ENCODE measurements around the gene KLRC4. TPM values are rescaled to one million over a fixed set of nuclear protein-coding genes. Genes with fewer than 3 reads are reported as not detected.
A peak's percentile ranks its signal among the peaks of the same experiment; 100 is the strongest.

KLRC4 gene
- total RNA-seq, 4 donors from 2014 or later, result not detected

- ATAC-seq (peak; percentile 81 to 86), DNase-seq (peak; percentile 30 to 56)
- no peak for TF ChIP-seq CTCF (IDR thresholded peaks at IDR 0.05 in 4 of 5, conservative IDR thresholded peaks at IDR 0.05 in 1 of 5)
- peak in 1 of 2 donors; percentile 12 for TF ChIP-seq POLR2A (IDR thresholded peaks at IDR 0.05)
- no peaks in the 10 kb centered on the region for H3K9me3 ChIP-seq
- H3K27me3 ChIP-seq, result no peaks in the 10 kb centered on the region
- H3K4me1 ChIP-seq, result peaks cover 6 to 36% of the 10 kb centered on the region in 2 donors
- H3K36me3 ChIP-seq, result no peaks in the 10 kb centered on the region
- in situ Hi-C loops (cut with MboI; ENCODE audit: low sequenced_read_pairs in 4 of 4), result no loop called here
- intact Hi-C loops (cut with DNase I; ENCODE audit: low total_unique reads), result loop anchor here (2.0 to 10.0 kb wide), 2 partner anchors 28 to 360 kb away; partner anchors contain the start of gene YBX3
- H3K27ac ChIP-seq, result peak overlapping the region; percentile 88 to 94 (median 90)
- H3K4me3 ChIP-seq, result peak overlapping the region; percentile 79 to 90 (median 84)
Observed at GRCh38 chr12:10364815-10365622, 44.5 kb downstream of the KLRC4 start.

- TF ChIP-seq POLR2A (IDR thresholded peaks at IDR 0.05) (peak in 1 of 2 donors; percentile 20), CTCF (IDR thresholded peaks at IDR 0.05 in 4 of 5, conservative IDR thresholded peaks at IDR 0.05 in 1 of 5) (no peak)
- H3K9me3 ChIP-seq, result no peaks in the 10 kb centered on the region
- no peaks in the 10 kb centered on the region for H3K27me3 ChIP-seq
- H3K4me1 ChIP-seq, result peaks cover 6 to 36% of the 10 kb centered on the region in 2 donors
- peak overlapping the region; percentile 88 to 94 (median 90) for H3K27ac ChIP-seq
- H3K36me3 ChIP-seq, result no peaks in the 10 kb centered on the region
- ATAC-seq (peak; percentile 78 to 80), DNase-seq (peak; percentile 16 to 49)
- in situ Hi-C loops (cut with MboI; ENCODE audit: low sequenced_read_pairs in 4 of 4), result no loop called here
- intact Hi-C loops (cut with DNase I; ENCODE audit: low total_unique reads), result loop anchor here (2.0 to 10.0 kb wide), 2 partner anchors 29 to 361 kb away; partner anchors contain the start of gene YBX3
- H3K4me3 ChIP-seq, result peak overlapping the region; percentile 79 to 90 (median 84)
Observed at GRCh38 chr12:10363914-10364814, 45.4 kb downstream of the KLRC4 start.

- Histone ChIP-seq H3K9me3 (no peaks in the 10 kb centered on the region), H3K4me1 (peaks cover 6 to 36% of the 10 kb centered on the region in 2 donors), H3K27ac (peak overlapping the region; percentile 88 to 94 (median 90)), H3K36me3 (no peaks in the 10 kb centered on the region), H3K4me3 (peak overlapping the region; percentile 79 to 90 (median 84)), H3K27me3 (no peaks in the 10 kb centered on the region)
- in situ Hi-C loops (cut with MboI; ENCODE audit: low sequenced_read_pairs in 4 of 4), result no loop called here
- TF ChIP-seq CTCF (IDR thresholded peaks at IDR 0.05 in 4 of 5, conservative IDR thresholded peaks at IDR 0.05 in 1 of 5), result no peak
- no peak for TF ChIP-seq POLR2A (IDR thresholded peaks at IDR 0.05)
- intact Hi-C loops (cut with DNase I; ENCODE audit: low total_unique reads), result loop anchor here (10.0 kb wide), 1 partner anchor 361 kb away; the partner anchor contains the start of gene YBX3
- no peak for ATAC-seq
- no peak for DNase-seq
Observed at GRCh38 chr12:10363658-10363913, 46.0 kb downstream of the KLRC4 start.

- Histone ChIP-seq H3K4me3 (peak overlapping the region in 3 of 4 donors; percentile 82 to 90 (median 85)), H3K27ac (peak overlapping the region; percentile 88 to 94 (median 90)), H3K4me1 (peaks cover 6 to 36% of the 10 kb centered on the region in 2 donors), H3K36me3 (no peaks in the 10 kb centered on the region), H3K27me3 (no peaks in the 10 kb centered on the region), H3K9me3 (no peaks in the 10 kb centered on the region)
- ATAC-seq (no peak), DNase-seq (no peak)
- intact Hi-C loops (cut with DNase I; ENCODE audit: low total_unique reads), result loop anchor here (10.0 kb wide), 1 partner anchor 362 kb away; the partner anchor contains the start of gene YBX3
- in situ Hi-C loops (cut with MboI; ENCODE audit: low sequenced_read_pairs in 4 of 4), result no loop called here
- no peak for TF ChIP-seq CTCF (IDR thresholded peaks at IDR 0.05 in 4 of 5, conservative IDR thresholded peaks at IDR 0.05 in 1 of 5)
- no peak for TF ChIP-seq POLR2A (IDR thresholded peaks at IDR 0.05)
Observed at GRCh38 chr12:10362828-10363657, 46.5 kb downstream of the KLRC4 start.
